Gastrocnemius medialis (tissue), 4 donors: Measurements from ENCODE around the gene TIPIN. TPM values are rescaled to one million over a fixed set of nuclear protein-coding genes. Genes with fewer than 3 reads are reported as not detected.
A peak's percentile ranks its signal among the peaks of the same experiment; 100 is the strongest.

Experiments used
- ATAC-seq, 2 donors: fragments of 150-250 bp; one replicate each; pipeline ENCODE4 v1.9.1; 2016
- DNase-seq, 2 donors: peaks; one replicate each; pipeline ENCODE4 v3.0.0-alpha.2; 2019
- H3K27ac ChIP-seq, 4 donors: fragments of 200-600 bp; sonication (generic); 1 replicate in 1 of 4; 2 replicates in 3 of 4; pipeline ENCODE4 v1.5.1; 2016 to 2018; ENCODE audit warnings: mild to moderate bottlenecking in 2 of 4, moderate library complexity in 1 of 4
- H3K27me3 ChIP-seq, 3 donors: fragments of 200-600 bp; sonication (generic) in 2 of 3; 1 replicate in 1 of 3; 2 replicates in 2 of 3; pipeline versions ENCODE4 v1.5.1 to v1.6.0; 2016 to 2019; ENCODE audit warnings: mild to moderate bottlenecking in 1 of 3, moderate library complexity in 1 of 3
- H3K36me3 ChIP-seq, 2 donors: fragments of 200-600 bp; sonication (generic) in 1 of 2; one replicate each; pipeline ENCODE4 v1.5.1; 2017 to 2018
- H3K4me1 ChIP-seq, 2 donors: fragments of 200-600 bp; sonication (generic) in 1 of 2; one replicate each; pipeline ENCODE4 v1.5.1; 2016 to 2017; ENCODE audit warnings: mild to moderate bottlenecking in 2 of 2
- H3K4me3 ChIP-seq, 4 donors: fragments of 200-600 bp; sonication (generic) in 3 of 4; 1 replicate in 1 of 4; 2 replicates in 3 of 4; pipeline ENCODE4 v1.5.1; 2016 to 2019; ENCODE audit warnings: mild to moderate bottlenecking in 2 of 4
- H3K9me3 ChIP-seq, 3 donors: fragments of 200-600 bp; sonication (generic) in 2 of 3; 1 replicate in 1 of 3; 2 replicates in 2 of 3; pipeline ENCODE4 v1.5.1; 2016 to 2019
- POLR2A ChIP-seq, 2 donors: fragments of 450-650 bp; IDR thresholded peaks; one replicate each; pipeline ENCODE4 v1.6.1; 2017; ENCODE audit warnings: antibody characterized with exemption in 2 of 2, mild to moderate bottlenecking in 2 of 2, moderate library complexity in 2 of 2
- in situ Hi-C, 4 donors: fragments of 200-750 bp; cut with MboI; loops; one replicate each; pipeline versions ENCODE4 v1.15.0 to v1.8.0; 2017; ENCODE audit warnings: low sequenced_read_pairs in 4 of 4
- intact Hi-C: fragments of 100-400 bp; cut with DNase I; formaldehyde crosslinking; loops from one replicate; pipeline ENCODE4 v1.15.1; 2023; ENCODE audit warnings: low total_unique reads
- total RNA-seq, 4 donors: library from RNA; depleted of rRNA; stranded (reverse); fragments of >200 nt; gene quantifications; one replicate each; pipeline versions ENCODE4 v1.1.0 to v1.2.3, GENCODE V29; 2016
- TF ChIP-seq, protein P1 (sequence below), 5 experiments: fragments of 450-650 bp in 3 of 5; fragments of 200-600 bp in 2 of 5; sonication (generic) in 2 of 5; IDR thresholded peaks in 4 of 5; conservative IDR thresholded peaks in 1 of 5; 1 replicate in 4 of 5; 2 replicates in 1 of 5; pipeline ENCODE4 v1.5.1; 2016 to 2019; ENCODE audit warnings: antibody characterized with exemption in 5 of 5, mild to moderate bottlenecking in 3 of 5, moderate library complexity in 3 of 5

The TIPIN gene
- total RNA-seq, 4 donors from 2014 or later, result 0.66 to 6.0 (median 3.6) TPM

- DNase-seq, result no peak
- in situ Hi-C loops (loop anchor here (5.0 to 10.0 kb wide), 4 partner anchors 98 to 116 kb away; partner anchors contain the start of genes SNAPC5 (in 2 of the 4), RPL4 (in 1 of the 4) and ZWILCH (in 1 of the 4)), intact Hi-C loops (loop anchor here (10.0 kb wide), 1 partner anchor 316 kb away; the partner anchor contains the start of gene SMAD6)
- H3K4me3 ChIP-seq, result no peak overlapping the region
- H3K9me3 ChIP-seq, result no peaks in the 10 kb centered on the region
- no peaks in the 10 kb centered on the region for H3K27me3 ChIP-seq
- H3K27ac ChIP-seq, result peak overlapping the region; percentile 8 to 91 (median 40)
- TF ChIP-seq POLR2A (IDR thresholded peaks at IDR 0.05), result no peak
- TF ChIP-seq, protein P1, sequence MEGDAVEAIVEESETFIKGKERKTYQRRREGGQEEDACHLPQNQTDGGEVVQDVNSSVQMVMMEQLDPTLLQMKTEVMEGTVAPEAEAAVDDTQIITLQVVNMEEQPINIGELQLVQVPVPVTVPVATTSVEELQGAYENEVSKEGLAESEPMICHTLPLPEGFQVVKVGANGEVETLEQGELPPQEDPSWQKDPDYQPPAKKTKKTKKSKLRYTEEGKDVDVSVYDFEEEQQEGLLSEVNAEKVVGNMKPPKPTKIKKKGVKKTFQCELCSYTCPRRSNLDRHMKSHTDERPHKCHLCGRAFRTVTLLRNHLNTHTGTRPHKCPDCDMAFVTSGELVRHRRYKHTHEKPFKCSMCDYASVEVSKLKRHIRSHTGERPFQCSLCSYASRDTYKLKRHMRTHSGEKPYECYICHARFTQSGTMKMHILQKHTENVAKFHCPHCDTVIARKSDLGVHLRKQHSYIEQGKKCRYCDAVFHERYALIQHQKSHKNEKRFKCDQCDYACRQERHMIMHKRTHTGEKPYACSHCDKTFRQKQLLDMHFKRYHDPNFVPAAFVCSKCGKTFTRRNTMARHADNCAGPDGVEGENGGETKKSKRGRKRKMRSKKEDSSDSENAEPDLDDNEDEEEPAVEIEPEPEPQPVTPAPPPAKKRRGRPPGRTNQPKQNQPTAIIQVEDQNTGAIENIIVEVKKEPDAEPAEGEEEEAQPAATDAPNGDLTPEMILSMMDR (IDR thresholded peaks at IDR 0.05 in 4 of 5, conservative IDR thresholded peaks at IDR 0.05 in 1 of 5), result no peak
- ATAC-seq, result no peak
- peaks cover 38 to 42% of the 10 kb centered on the region in 2 donors for H3K4me1 ChIP-seq
- H3K36me3 ChIP-seq, result no peaks in the 10 kb centered on the region
Observed at GRCh38 chr15:66389098-66389858, 32.8 kb upstream of the TIPIN start.

DNA sequence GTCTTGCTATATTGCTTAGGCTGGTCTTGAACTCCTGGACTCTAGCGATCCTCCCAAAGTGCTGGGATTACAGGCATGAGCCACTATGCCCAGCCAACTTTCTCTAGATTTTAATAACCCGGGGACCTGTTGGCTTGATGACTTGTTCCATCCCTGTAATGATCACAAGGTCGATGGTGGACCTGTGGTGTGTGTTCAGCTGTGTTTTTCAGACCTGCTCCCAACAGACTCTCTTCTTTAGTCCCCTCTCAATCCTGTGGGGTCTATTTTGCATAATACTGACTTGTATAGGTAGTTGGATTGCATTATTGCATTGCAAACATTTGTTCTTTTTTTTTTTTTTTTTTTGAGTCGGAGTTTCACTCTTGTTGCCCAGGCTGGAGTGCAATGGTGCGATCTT, 32.1 kb upstream of the TIPIN start:
- DNase-seq (no peak), ATAC-seq (no peak)
- Histone ChIP-seq H3K27me3 (no peaks in the 10 kb centered on the region), H3K4me1 (peaks cover 38 to 42% of the 10 kb centered on the region in 2 donors), H3K9me3 (no peaks in the 10 kb centered on the region), H3K27ac (peak overlapping the region in 3 of 4 donors; percentile 48 to 96 (median 91)), H3K36me3 (no peaks in the 10 kb centered on the region), H3K4me3 (peak overlapping the region in 2 of 4 donors; percentile 80 to 81)
- intact Hi-C loops, result loop anchor here (10.0 kb wide), 1 partner anchor 316 kb away; the partner anchor contains the start of gene SMAD6
- in situ Hi-C loops, result loop anchor here (5.0 to 10.0 kb wide), 4 partner anchors 99 to 116 kb away; partner anchors contain the start of genes SNAPC5 (in 2 of the 4), RPL4 (in 1 of the 4) and ZWILCH (in 1 of the 4)
- no peak for TF ChIP-seq POLR2A (IDR thresholded peaks at IDR 0.05)

DNA sequence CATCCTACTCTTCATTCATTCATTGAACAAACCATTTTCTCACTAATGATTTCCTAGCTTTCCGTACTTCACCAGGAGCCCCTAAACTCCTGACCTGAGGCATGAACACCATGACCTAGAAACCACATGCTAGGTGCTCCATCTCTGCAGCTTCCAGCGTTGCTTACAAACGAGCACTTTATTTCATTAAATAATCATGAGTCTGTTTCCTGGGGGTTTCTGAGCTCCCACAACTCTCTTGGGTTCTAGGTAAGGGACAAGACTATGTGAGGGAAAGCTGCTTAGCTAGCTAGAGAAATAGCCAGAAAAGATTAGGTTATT, 31.5 kb upstream of the TIPIN start:
- in situ Hi-C loops, result loop anchor here (5.0 to 10.0 kb wide), 4 partner anchors 99 to 117 kb away; partner anchors contain the start of genes SNAPC5 (in 2 of the 4), RPL4 (in 1 of the 4) and ZWILCH (in 1 of the 4)
- no peak for TF ChIP-seq POLR2A (IDR thresholded peaks at IDR 0.05)
- TF ChIP-seq, protein P1 (IDR thresholded peaks at IDR 0.05 in 4 of 5, conservative IDR thresholded peaks at IDR 0.05 in 1 of 5), result peak in 1 of 5 experiments; percentile 10
- intact Hi-C loops, result loop anchor here (10.0 kb wide), 1 partner anchor 317 kb away; the partner anchor contains the start of gene SMAD6
- Histone ChIP-seq H3K4me1 (peaks cover 37 to 42% of the 10 kb centered on the region in 2 donors), H3K27ac (peak overlapping the region; percentile 91 to 96 (median 94)), H3K4me3 (peak overlapping the region; percentile 80 to 88 (median 84)), H3K27me3 (no peaks in the 10 kb centered on the region), H3K36me3 (no peaks in the 10 kb centered on the region), H3K9me3 (no peaks in the 10 kb centered on the region)
- ATAC-seq, result no peak
- DNase-seq, result no peak

DNA sequence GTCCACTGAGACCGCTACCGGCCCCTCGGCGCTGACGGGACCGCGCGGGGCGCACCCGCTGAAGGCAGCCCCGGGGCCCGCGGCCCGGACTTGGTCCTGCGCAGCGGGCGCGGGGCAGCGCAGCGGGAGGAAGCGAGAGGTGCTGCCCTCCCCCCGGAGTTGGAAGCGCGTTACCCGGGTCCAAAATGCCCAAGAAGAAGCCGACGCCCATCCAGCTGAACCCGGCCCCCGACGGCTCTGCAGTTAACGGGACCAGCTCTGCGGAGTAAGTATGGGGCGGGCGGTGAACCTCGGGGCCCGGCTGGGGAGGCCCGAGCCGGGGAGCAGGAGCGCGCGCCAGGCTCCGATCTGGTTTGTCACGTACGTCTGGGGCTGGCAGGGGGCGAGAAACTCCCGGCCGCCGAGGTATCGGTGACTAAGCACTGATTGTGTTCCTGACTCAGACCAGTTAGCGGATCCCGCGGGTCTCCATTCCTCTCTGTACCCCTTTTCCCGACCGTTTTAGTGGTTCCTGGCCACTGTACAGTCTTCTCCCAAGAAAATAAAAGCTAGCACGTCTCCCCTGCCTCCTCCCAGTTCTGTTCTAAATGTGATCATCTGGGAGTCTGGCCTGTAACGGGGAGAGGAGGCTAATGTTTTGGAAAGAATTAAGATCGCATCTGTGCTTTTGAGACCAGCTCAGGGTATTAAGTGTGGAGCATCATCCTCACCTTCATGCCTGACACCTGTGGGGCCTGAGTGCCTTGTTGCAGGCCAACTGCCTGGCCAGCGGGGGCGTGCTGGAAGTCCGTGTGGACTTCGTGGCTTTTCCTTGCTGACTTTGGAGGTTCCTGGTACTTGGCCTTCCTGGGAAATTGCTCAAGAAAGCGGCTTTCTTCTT, 30.9 kb upstream of the TIPIN start:
- in situ Hi-C loops (loop anchor here (5.0 to 10.0 kb wide), 4 partner anchors 100 to 117 kb away; partner anchors contain the start of genes SNAPC5 (in 2 of the 4), RPL4 (in 1 of the 4) and ZWILCH (in 1 of the 4)), intact Hi-C loops (loop anchor here (2.0 to 10.0 kb wide), 2 partner anchors 117 to 317 kb away; partner anchors contain the start of genes RPL4, SMAD6 and ZWILCH)
- no peak for TF ChIP-seq POLR2A (IDR thresholded peaks at IDR 0.05)
- TF ChIP-seq, protein P1 (IDR thresholded peaks at IDR 0.05 in 4 of 5, conservative IDR thresholded peaks at IDR 0.05 in 1 of 5), result peak in 1 of 5 experiments; percentile 47
- Histone ChIP-seq H3K27me3 (no peaks in the 10 kb centered on the region), H3K4me3 (peak overlapping the region; percentile 80 to 88 (median 84)), H3K36me3 (no peaks in the 10 kb centered on the region), H3K9me3 (no peaks in the 10 kb centered on the region), H3K27ac (peak overlapping the region; percentile 91 to 96 (median 94)), H3K4me1 (peaks cover 34 to 42% of the 10 kb centered on the region in 2 donors)
- ATAC-seq, result peak; percentile 49 to 55
- DNase-seq, result peak; percentile 22 to 50
